Spleen (tissue), 11 donors: ENCODE measurements around the gene TENM4. TPM values are rescaled to one million over a fixed set of nuclear protein-coding genes. Genes with fewer than 3 reads are reported as not detected.

Experiments used
- DNase-seq: peaks from one replicate; pipeline ENCODE4 v3.0.0-alpha.2; 2020
- H3K27ac ChIP-seq, 8 donors: fragments of 200-600 bp; sonication (generic) in 7 of 8; 1 replicate in 4 of 8; 2 replicates in 4 of 8; pipeline versions ENCODE4 v1.5.0 to v1.8.0; 2016 to 2021; ENCODE audit warnings: inconsistent platforms in 4 of 8, mild to moderate bottlenecking in 4 of 8, moderate library complexity in 1 of 8
- H3K27me3 ChIP-seq, 7 donors: fragments of 200-600 bp; sonication (generic) in 6 of 7; replicated peaks in 1 of 7; 1 replicate in 4 of 7; 2 replicates in 3 of 7; pipeline versions ENCODE4 v1.5.0 to v1.8.0; 2016 to 2021; ENCODE audit warnings: inconsistent platforms in 3 of 7, mild to moderate bottlenecking in 1 of 7
- H3K36me3 ChIP-seq, 6 donors: fragments of 200-600 bp; sonication (generic) in 5 of 6; 1 replicate in 4 of 6; 2 replicates in 2 of 6; pipeline versions ENCODE4 v1.5.0 to v1.8.0; 2016 to 2021; ENCODE audit warnings: inconsistent platforms in 2 of 6
- H3K4me1 ChIP-seq, 6 donors: fragments of 200-600 bp; sonication (generic) in 5 of 6; 1 replicate in 3 of 6; 2 replicates in 3 of 6; pipeline versions ENCODE4 v1.5.0 to v1.8.0; 2016 to 2021; ENCODE audit warnings: inconsistent platforms in 3 of 6
- H3K4me3 ChIP-seq, 8 donors: fragments of 200-600 bp; sonication (generic) in 7 of 8; 1 replicate in 4 of 8; 2 replicates in 4 of 8; pipeline versions ENCODE4 v1.5.0 to v1.8.0; 2016 to 2021; ENCODE audit warnings: inconsistent platforms in 4 of 8, mild to moderate bottlenecking in 4 of 8, moderate library complexity in 2 of 8
- H3K9me3 ChIP-seq, 8 donors: fragments of 200-600 bp; sonication (generic) in 7 of 8; 1 replicate in 4 of 8; 2 replicates in 4 of 8; pipeline versions ENCODE4 v1.5.0 to v1.8.0; 2016 to 2021; ENCODE audit warnings: inconsistent platforms in 4 of 8
- CTCF ChIP-seq, 11 experiments: fragments of 200-600 bp in 7 of 11; fragments of 450-650 bp in 4 of 11; sonication (generic) in 4 of 11; IDR thresholded peaks in 8 of 11; conservative IDR thresholded peaks in 3 of 11; 1 replicate in 7 of 11; 2 replicates in 4 of 11; pipeline versions ENCODE4 v1.4.0 to v1.8.0; 2016 to 2021; ENCODE audit warnings: antibody characterized with exemption in 11 of 11, inconsistent platforms in 4 of 11, mild to moderate bottlenecking in 1 of 11
- POLR2A ChIP-seq, 3 donors: fragments of 450-650 bp; IDR thresholded peaks; one replicate each; pipeline ENCODE4 v1.5.1; 2017; ENCODE audit warnings: antibody characterized with exemption in 3 of 3, mild to moderate bottlenecking in 1 of 3
- POLR2AphosphoS5 ChIP-seq, 3 donors: sonication (generic); formaldehyde crosslinking; IDR thresholded peaks; one replicate each; pipeline ENCODE4 v1.5.1; 2017; ENCODE audit warnings: antibody characterized with exemption in 3 of 3
- WGBS, 5 donors: extraction: QIAGEN DNeasy Blood & Tissue Kit in 3 of 5; methylation state at CpG; one replicate each; pipeline versions ENCODE4 v1.1.5 to v1.1.7; 2013 to 2018; 5-methylcytosine and 5-hydroxymethylcytosine counted together
- intact Hi-C: fragments of 100-400 bp; cut with DNase I; formaldehyde crosslinking; loops from one replicate; pipeline ENCODE4 v1.15.0; 2023; ENCODE audit warnings: low total_unique reads
- polyA plus RNA-seq, 3 donors: library from polyadenylated mRNA; stranded (reverse); fragments of 200-250 nt; gene quantifications; one replicate each; pipeline ENCODE4 v1.2.1, GENCODE V29; 2013
- total RNA-seq, 7 donors: library from RNA; depleted of rRNA in 3 of 7; stranded (reverse); fragments of >200 nt in 3 of 7; fragmentation: NEBNext Ultra II Directional in 4 of 7; extraction: Animal tissue kit (Norgen Biotek cat#: 25700) in 4 of 7; gene quantifications; one replicate each; pipeline versions ENCODE4 v1.1.0 to v1.2.1, GENCODE V29; 2016 to 2021
- donor health status: healthy with polysubstance abuse.
- donor health status: DM: no; HTN: no; CAD: no; lungs with moderate emphysema.
- donor health status: DM: no; HTN: no; CAD: no.
- donor health status: Bipolar disorder and iron deficiency.
- donor health status: healthy.
- donor health status: DM: no; HTN: no; CAD: no.
- donor health status: DM: yes; HTN: yes; CAD: no.

Gene TENM4
- total and polyA plus RNA-seq, 10 donors = 0.09 to 4.5 (median 1.2) TPM

DNA sequence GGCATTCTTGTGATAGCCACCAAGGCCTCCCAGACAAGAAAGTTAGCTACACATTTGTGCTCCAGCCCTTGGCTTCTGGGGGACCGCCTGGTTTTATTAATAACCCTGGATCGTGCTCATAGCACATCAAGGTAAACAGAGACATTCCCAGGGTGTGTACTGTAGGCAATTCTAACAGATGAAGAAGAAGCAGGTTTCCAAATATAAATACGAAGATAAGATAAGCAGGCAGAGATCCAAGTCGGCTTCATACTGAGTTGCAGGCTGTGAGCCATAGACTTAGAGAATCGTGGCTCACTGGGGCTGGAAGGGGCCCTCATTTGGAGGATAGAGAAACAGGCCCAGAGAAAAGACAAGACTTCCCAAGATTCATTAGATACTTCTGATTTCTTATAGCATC lies 131.4 kb downstream of the TENM4 start:
- no peaks in the 10 kb centered on the region for H3K9me3 ChIP-seq
- no peak overlapping the region for H3K4me3 ChIP-seq
- intact Hi-C loops = no loop called here
- H3K36me3 ChIP-seq = no peaks in the 10 kb centered on the region
- no peaks in the 10 kb centered on the region for H3K4me1 ChIP-seq
- 49 to 65% (median 60%) methylated on average over 5 of the region's 5 CpGs for WGBS, 5 donors
- H3K27me3 ChIP-seq = no peaks in the 10 kb centered on the region
- TF ChIP-seq POLR2A (IDR thresholded peaks at IDR 0.05) (no peak), POLR2AphosphoS5 (IDR thresholded peaks at IDR 0.05) (no peak), CTCF (IDR thresholded peaks at IDR 0.05 in 8 of 11, conservative IDR thresholded peaks at IDR 0.05 in 3 of 11) (no peak)
- DNase-seq = no peak
- no peak overlapping the region for H3K27ac ChIP-seq

GRCh38 chr11:79308429-79308828 lies 132.4 kb downstream of the TENM4 start:
- Histone ChIP-seq H3K4me1 (no peaks in the 10 kb centered on the region), H3K27ac (no peak overlapping the region), H3K36me3 (no peaks in the 10 kb centered on the region), H3K27me3 (no peaks in the 10 kb centered on the region), H3K9me3 (no peaks in the 10 kb centered on the region), H3K4me3 (no peak overlapping the region)
- 36 to 88% (median 63%) methylated on average over 4 of the region's 4 CpGs for WGBS, 5 donors
- DNase-seq = no peak
- intact Hi-C loops = no loop called here
- TF ChIP-seq POLR2AphosphoS5 (IDR thresholded peaks at IDR 0.05) (no peak), CTCF (IDR thresholded peaks at IDR 0.05 in 8 of 11, conservative IDR thresholded peaks at IDR 0.05 in 3 of 11) (no peak), POLR2A (IDR thresholded peaks at IDR 0.05) (no peak)

GRCh38 chr11:79304599-79305212 lies 136.1 kb downstream of the TENM4 start:
- 40 to 51% (median 44%) methylated on average over 4 of the region's 4 CpGs for WGBS, 5 donors
- Histone ChIP-seq H3K36me3 (no peaks in the 10 kb centered on the region), H3K4me1 (no peaks in the 10 kb centered on the region), H3K9me3 (no peaks in the 10 kb centered on the region), H3K4me3 (no peak overlapping the region), H3K27me3 (no peaks in the 10 kb centered on the region), H3K27ac (peak overlapping the region in 1 of 8 donors; percentile 51)
- TF ChIP-seq POLR2A (IDR thresholded peaks at IDR 0.05) (no peak), POLR2AphosphoS5 (IDR thresholded peaks at IDR 0.05) (no peak), CTCF (IDR thresholded peaks at IDR 0.05 in 8 of 11, conservative IDR thresholded peaks at IDR 0.05 in 3 of 11) (no peak)
- intact Hi-C loops = no loop called here
- DNase-seq = no peak

- TF ChIP-seq CTCF (IDR thresholded peaks at IDR 0.05 in 8 of 11, conservative IDR thresholded peaks at IDR 0.05 in 3 of 11) = no peak
- no peak for TF ChIP-seq POLR2AphosphoS5 (IDR thresholded peaks at IDR 0.05)
- no peak for TF ChIP-seq POLR2A (IDR thresholded peaks at IDR 0.05)
- no peaks in the 10 kb centered on the region for H3K9me3 ChIP-seq
- no peaks in the 10 kb centered on the region for H3K4me1 ChIP-seq
- no peak overlapping the region for H3K27ac ChIP-seq
- DNase-seq = no peak
- 45 to 83% (median 62%) methylated on average over 2 to 3 of the region's 3 CpGs for WGBS, 5 donors
- intact Hi-C loops = no loop called here
- peaks cover 0 to 4% (median 0%) of the 10 kb centered on the region in 7 donors for H3K27me3 ChIP-seq
- H3K4me3 ChIP-seq = no peak overlapping the region
- no peaks in the 10 kb centered on the region for H3K36me3 ChIP-seq
Measured at GRCh38 chr11:79296141-79296540, 144.7 kb downstream of the TENM4 start.
